ENCODE results near the gene CACNA1E.

DNA sequence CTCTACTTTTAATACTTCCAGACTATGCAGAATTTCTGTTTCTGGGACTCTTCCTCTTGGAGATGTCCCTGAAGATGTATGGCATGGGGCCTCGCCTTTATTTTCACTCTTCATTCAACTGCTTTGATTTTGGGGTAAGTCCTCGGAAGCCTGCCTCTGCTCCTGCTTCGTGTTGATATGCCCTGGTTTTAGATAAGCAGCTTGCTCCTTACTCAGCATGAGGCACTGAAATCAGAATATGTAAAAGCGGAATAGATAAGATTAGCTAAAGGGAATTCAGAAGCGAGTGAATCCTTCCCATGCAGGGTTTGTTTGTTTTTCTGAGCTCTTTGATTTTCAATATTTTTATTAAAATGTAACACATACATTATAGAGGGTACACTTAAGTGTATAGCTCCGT, 234.7 kb downstream of the CACNA1E start:
- TF ChIP-seq, protein P1, sequence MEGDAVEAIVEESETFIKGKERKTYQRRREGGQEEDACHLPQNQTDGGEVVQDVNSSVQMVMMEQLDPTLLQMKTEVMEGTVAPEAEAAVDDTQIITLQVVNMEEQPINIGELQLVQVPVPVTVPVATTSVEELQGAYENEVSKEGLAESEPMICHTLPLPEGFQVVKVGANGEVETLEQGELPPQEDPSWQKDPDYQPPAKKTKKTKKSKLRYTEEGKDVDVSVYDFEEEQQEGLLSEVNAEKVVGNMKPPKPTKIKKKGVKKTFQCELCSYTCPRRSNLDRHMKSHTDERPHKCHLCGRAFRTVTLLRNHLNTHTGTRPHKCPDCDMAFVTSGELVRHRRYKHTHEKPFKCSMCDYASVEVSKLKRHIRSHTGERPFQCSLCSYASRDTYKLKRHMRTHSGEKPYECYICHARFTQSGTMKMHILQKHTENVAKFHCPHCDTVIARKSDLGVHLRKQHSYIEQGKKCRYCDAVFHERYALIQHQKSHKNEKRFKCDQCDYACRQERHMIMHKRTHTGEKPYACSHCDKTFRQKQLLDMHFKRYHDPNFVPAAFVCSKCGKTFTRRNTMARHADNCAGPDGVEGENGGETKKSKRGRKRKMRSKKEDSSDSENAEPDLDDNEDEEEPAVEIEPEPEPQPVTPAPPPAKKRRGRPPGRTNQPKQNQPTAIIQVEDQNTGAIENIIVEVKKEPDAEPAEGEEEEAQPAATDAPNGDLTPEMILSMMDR (IDR thresholded peaks at IDR 0.05): no peak
- no peak for TF ChIP-seq POLR2A (IDR thresholded peaks at IDR 0.05)
